ENCODE results near the gene ARHGEF33.

GRCh38 chr2:38934742-38935141, 45.1 kb downstream of the ARHGEF33 start:
- TF ChIP-seq EZH2 (IDR thresholded peaks at IDR 0.05; ENCODE audit: low read length, unreplicated experiment) (no peak), CTCF (conservative IDR thresholded peaks at IDR 0.05; ENCODE audit: low read depth, low read length) (no peak)

Measured in PC-3 (cell line).